HepG2 (cell line): ENCODE measurements around the gene USP9Y. TPM values are rescaled to one million over a fixed set of nuclear protein-coding genes. Genes with fewer than 3 reads are reported as not detected.

ENCODE experiments used
- ATAC-seq: fragments of 200-7000 bp; cut with Tn5 transposase; 3 replicates; pipeline ENCODE4 v1.9.1; 2020; ENCODE audit warnings: mild to moderate bottlenecking, moderate library complexity
- BruUV-seq: library from RNA; stranded (reverse); fragments of 400-500 nt; replicated peaks from 2 replicates; lab custom pipeline; 2021; lab: Mats Ljungman, UMichigan
- CTCF ChIA-PET: fragments of 300-600 bp; formaldehyde crosslinking; extraction: SDS; loops from one replicate; lab custom pipeline; 2021; ENCODE audit warnings: low total read pairs, inconsistent platforms, low intra/inter-chr PET ratio; lab: Yijun Ruan, JAX
- POLR2A ChIA-PET: fragments of 350-600 bp; sonication (Branson Sonifier 250); formaldehyde crosslinking; loops from one replicate; lab custom pipeline; 2020; ENCODE audit warnings: antibody characterized with exemption, inconsistent platforms; lab: Yijun Ruan, JAX
- DNase-seq: peaks from one replicate; pipeline ENCODE4 v3.0.0-alpha.2; 2015; ENCODE audit warnings: low spot score
- FAIRE-seq: peaks from 3 replicates; lab custom pipeline; 2011; peaks lifted over from hg19 to GRCh38; lab: Jason Lieb, UNC
- H2AFZ ChIP-seq: one replicate; pipeline ENCODE4 v1.6.1; 2011; ENCODE audit warnings: low read length, inconsistent platforms
- H3K27ac ChIP-seq: fragments of 300-600 bp; 3 replicates; pipeline ENCODE4 v1.8.0; 2011; ENCODE audit warnings: mixed run types, mild to moderate bottlenecking, mixed read lengths, low read length, inconsistent platforms; ENCODE audit not compliant: insufficient read depth; ENCODE audit errors: extremely low read length
- H3K27me3 ChIP-seq, 2 experiments: fragments of 200-600 bp in 1 of 2; 2 replicates in 1 of 2; 3 replicates in 1 of 2; pipeline versions ENCODE4 v1.6.0 to v1.8.0; 2011; ENCODE audit warnings: low read length in 2 of 2, mild to moderate bottlenecking in 2 of 2, moderate library complexity in 2 of 2, inconsistent platforms in 1 of 2; ENCODE audit not compliant: insufficient read depth in 2 of 2, control insufficient read depth in 1 of 2
- H3K36me3 ChIP-seq, 2 experiments: fragments of 200-600 bp in 1 of 2; replicated peaks in 1 of 2; 2 replicates in 1 of 2; 3 replicates in 1 of 2; pipeline versions ENCODE4 v1.5.1 to v1.8.0; 2011; ENCODE audit warnings: low read length in 2 of 2, inconsistent platforms in 1 of 2; ENCODE audit not compliant: insufficient read depth in 2 of 2, control insufficient read depth in 1 of 2
- H3K4me1 ChIP-seq: 2 replicates; pipeline ENCODE4 v1.5.1; 2012; ENCODE audit warnings: low read length, inconsistent platforms; ENCODE audit not compliant: insufficient read depth
- H3K4me2 ChIP-seq: 2 replicates; pipeline ENCODE4 v1.6.0; 2011; ENCODE audit warnings: low read depth, low read length, inconsistent platforms
- H3K4me3 ChIP-seq, 3 experiments: fragments of 200-600 bp in 1 of 3; sonication (generic), shearing (Covaris generic) in 1 of 3; replicated peaks in 1 of 3; 2 replicates each; pipeline ENCODE4 v1.5.1; 2011 to 2016; ENCODE audit warnings: low read length in 3 of 3, inconsistent platforms in 2 of 3, low read depth in 2 of 3, mild to moderate bottlenecking in 2 of 3, control low read depth in 1 of 3, mixed read lengths in 1 of 3; ENCODE audit not compliant: insufficient read depth in 1 of 3
- H3K79me2 ChIP-seq: one replicate; pipeline ENCODE4 v1.6.1; 2011; ENCODE audit warnings: low read length, inconsistent platforms; ENCODE audit not compliant: insufficient read depth
- H3K9ac ChIP-seq: 2 replicates; pipeline ENCODE4 v1.6.0; 2011; ENCODE audit warnings: mild to moderate bottlenecking, low read depth, low read length, inconsistent platforms; ENCODE audit not compliant: insufficient read depth
- H3K9me3 ChIP-seq: 2 replicates; pipeline ENCODE4 v1.5.1; 2012; ENCODE audit warnings: mild to moderate bottlenecking, low read length
- H4K20me1 ChIP-seq: 2 replicates; pipeline ENCODE4 v1.6.0; 2011; ENCODE audit warnings: inconsistent platforms, mild to moderate bottlenecking, low read length, moderate library complexity; ENCODE audit not compliant: insufficient read depth
- ARHGAP35 ChIP-seq: sonication (generic); formaldehyde crosslinking; IDR thresholded peaks from 2 replicates; pipeline ENCODE4 v1.9.0; 2022; ENCODE audit warnings: mild to moderate bottlenecking, inconsistent platforms, moderate library complexity, missing genetic modification reagents, borderline replicate concordance
- ATF7-NPFF ChIP-seq: sonication (generic); formaldehyde crosslinking; IDR thresholded peaks from 2 replicates; pipeline ENCODE4 v1.8.1; 2023; ENCODE audit warnings: mild to moderate bottlenecking, low read depth, missing genetic modification reagents, moderate library complexity
- BCL6 ChIP-seq: IDR thresholded peaks from 2 replicates; pipeline ENCODE4 v1.6.1; 2016; ENCODE audit warnings: missing genetic modification reagents, missing compliant biosample characterization
- ELF1 ChIP-seq: sonication (generic); formaldehyde crosslinking; IDR thresholded peaks from 2 replicates; pipeline ENCODE4 v1.4.0; 2020; ENCODE audit warnings: missing genetic modification reagents
- ELF3 ChIP-seq: IDR thresholded peaks from 2 replicates; pipeline ENCODE4 v1.6.1; 2016; ENCODE audit warnings: missing genetic modification reagents, missing compliant biosample characterization
- FIP1L1 ChIP-seq: fragments of 200-400 bp; formaldehyde crosslinking; IDR thresholded peaks from 2 replicates; pipeline ENCODE4 v1.6.1; 2018; ENCODE audit warnings: low read depth, mild to moderate bottlenecking, low read length, moderate library complexity, borderline replicate concordance; ENCODE audit not compliant: insufficient read depth
- HMG20B ChIP-seq: conservative IDR thresholded peaks from 2 replicates; pipeline ENCODE4 v1.6.1; 2016; ENCODE audit warnings: missing genetic modification reagents, missing compliant biosample characterization
- HNF4A ChIP-seq: sonication (generic); formaldehyde crosslinking; IDR thresholded peaks from 2 replicates; pipeline ENCODE4 v1.4.0; 2020; ENCODE audit warnings: missing genetic modification reagents
- JUND ChIP-seq: sonication (generic); formaldehyde crosslinking; IDR thresholded peaks from 2 replicates; pipeline ENCODE4 v1.8.0; 2022; ENCODE audit warnings: mild to moderate bottlenecking, missing genetic modification reagents
- MBD4 ChIP-seq: IDR thresholded peaks from 2 replicates; pipeline ENCODE4 v1.6.1; 2012; ENCODE audit warnings: low read length, inconsistent platforms, borderline replicate concordance
- NFIB ChIP-seq: sonication (generic); formaldehyde crosslinking; IDR thresholded peaks from 2 replicates; pipeline ENCODE4 v1.9.0; 2021; ENCODE audit warnings: missing genetic modification reagents, mild to moderate bottlenecking, borderline replicate concordance
- SRSF1 ChIP-seq: fragments of 200-400 bp; formaldehyde crosslinking; optimal IDR thresholded peaks from 2 replicates; pipeline ENCODE3; 2017; ENCODE audit warnings: mild to moderate bottlenecking, low read depth, low read length, moderate library complexity
- ZKSCAN1 ChIP-seq: fragments of 150-350 bp; IDR thresholded peaks from 2 replicates; pipeline ENCODE4 v1.6.1; 2014; ENCODE audit warnings: low read length
- ZNF569 ChIP-seq: sonication (generic); formaldehyde crosslinking; IDR thresholded peaks from 2 replicates; pipeline ENCODE4 v1.5.0; 2020; ENCODE audit warnings: mild to moderate bottlenecking, missing genetic modification reagents, moderate library complexity, borderline replicate concordance
- ZNF737 ChIP-seq: sonication (generic); formaldehyde crosslinking; IDR thresholded peaks from 2 replicates; pipeline ENCODE4 v1.5.0; 2020; ENCODE audit warnings: missing genetic modification reagents, mild to moderate bottlenecking, borderline replicate concordance
- ZNF775 ChIP-seq: sonication (generic); formaldehyde crosslinking; IDR thresholded peaks from 2 replicates; pipeline ENCODE4 v1.4.0; 2020; ENCODE audit warnings: missing genetic modification reagents, mild to moderate bottlenecking, moderate library complexity, borderline replicate concordance
- ZNF782 ChIP-seq: sonication (generic); formaldehyde crosslinking; IDR thresholded peaks from 2 replicates; pipeline ENCODE4 v1.4.0; 2020; ENCODE audit warnings: missing genetic modification reagents, mild to moderate bottlenecking, borderline replicate concordance
- WGBS: methylation state at CpG from one replicate; pipeline ENCODE4 v1.1.6; 2017; ENCODE audit warnings: low lambda C conversion rate; 5-methylcytosine and 5-hydroxymethylcytosine counted together
- in situ Hi-C: cut with HindIII; loops from 2 replicates; pipeline ENCODE4 v1.10.0; 2017; ENCODE audit warnings: low pct_unique_long_range_greater_than_20kb; ENCODE audit not compliant: extremely low pct_ligation_motif_present
- intact Hi-C: fragments of 100-400 bp; cut with micrococcal nuclease; formaldehyde crosslinking; loops from one replicate; pipeline ENCODE4 v1.10.0; 2022; ENCODE audit not compliant: unreplicated experiment
- polyA plus RNA-seq, 8 experiments: library from polyadenylated mRNA; depleted of rRNA in 3 of 8; stranded (reverse) in 7 of 8; unstranded in 1 of 8; fragments of >200 nt; fragmentation: Illumina TruSeq in 4 of 8; extraction: Trizol in 4 of 8; gene quantifications; 2 replicates each; pipeline versions ENCODE4 v1.2.1 to v1.2.3, GENCODE V29; 2011 to 2016; ENCODE audit warnings: low read depth in 4 of 8, missing spikeins in 1 of 8, mixed read lengths in 1 of 8; ENCODE audit not compliant: insufficient read depth in 1 of 8
- total RNA-seq, 5 experiments: library from RNA; depleted of rRNA; stranded (reverse); fragments of >200 nt; fragmentation: Illumina TruSeq; extraction: Trizol; gene quantifications; 2 replicates each; pipeline ENCODE4 v1.2.3, GENCODE V29; 2016; ENCODE audit warnings: low read depth in 1 of 5
- TF ChIP-seq, protein P1 (sequence below): IDR thresholded peaks from 2 replicates; pipeline ENCODE4 v1.4.0; 2020; ENCODE audit warnings: mild to moderate bottlenecking, missing genetic modification reagents
- TF ChIP-seq, protein P2 (sequence below): sonication (generic); formaldehyde crosslinking; IDR thresholded peaks from 2 replicates; pipeline ENCODE4 v1.4.0; 2020; ENCODE audit warnings: missing genetic modification reagents

USP9Y gene
- total and polyA plus RNA-seq, 2 of the 13 experiments (the other 11 are each of a cell fraction or from before 2014, with no cell fraction given) = 14.6 to 41.9 TPM

DNA sequence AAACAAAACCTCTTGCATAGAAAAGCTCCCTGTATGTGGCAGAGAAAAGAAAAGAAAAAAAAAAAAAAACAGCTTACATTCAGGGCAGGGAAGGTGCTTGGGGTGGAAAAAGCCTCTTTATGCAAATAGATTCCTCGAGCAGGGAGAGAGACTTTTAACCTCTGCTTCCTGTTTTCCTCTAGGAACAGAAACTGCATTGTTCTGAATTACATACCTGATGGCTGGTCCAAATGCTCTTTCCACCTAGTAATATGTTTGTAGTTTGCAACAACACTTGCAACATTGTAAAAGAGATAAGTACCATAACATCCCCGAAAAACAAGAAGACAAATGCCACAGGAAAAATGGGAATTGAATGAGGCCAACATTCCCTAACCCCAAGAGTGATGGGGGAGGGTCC is 944 bp upstream of the USP9Y start:
- Histone ChIP-seq H3K27ac (peak overlapping the region; percentile 81), H3K4me1 (peaks cover 69% of the 10 kb centered on the region), H2AFZ (no peak overlapping the region), H3K9ac (peak overlapping the region; percentile 46; the same call in 1 of the 2 replicates), H3K9me3 (no peaks in the 10 kb centered on the region), H3K4me2 (peak overlapping the region; percentile 63), H3K27me3 (no peaks in the 10 kb centered on the region), H4K20me1 (no peaks in the 10 kb centered on the region), H3K79me2 (peaks cover 2% of the 10 kb centered on the region), H3K36me3 (peaks cover 0 to 1% of the 10 kb centered on the region in 2 experiments; a peak in 1 of 5 replicates), H3K4me3 (peak overlapping the region in 1 of 3 experiments; percentile 3; a peak in 1 of 6 replicates)
- intact Hi-C loops (loop anchor here (5.0 kb wide), 1 partner anchor 38 kb away; no protein-coding TSS in a partner anchor), in situ Hi-C loops (no loop called here)
- 0% methylated on average over 2 of the region's 2 CpGs for WGBS
- ATAC-seq = peak; percentile 91
- CTCF ChIA-PET = no interaction called here
- peak; percentile 84 for DNase-seq
- peak; percentile 36 for FAIRE-seq
- POLR2A ChIA-PET = interaction anchor here (1.1 kb wide), 1 partner anchor 38 kb away, joined by 3 read pairs; no protein-coding TSS in a partner anchor
- no TSS peak for BruUV-seq
- TF ChIP-seq ZNF569 (no peak), ARHGAP35 (CRISPR knock-in tag) (no peak), ELF3 (CRISPR knock-in tag) (no peak), ELF1 (CRISPR knock-in tag) (0 out of 2 replicates have a peak, but pooled peaks have one; percentile 13), ZNF782 (CRISPR knock-in tag) (no peak), BCL6 (CRISPR knock-in tag) (peak; percentile 92), MBD4 (no peak), HMG20B (CRISPR knock-in tag) (no peak), NFIB (CRISPR knock-in tag) (no peak), ZKSCAN1 (no peak), ATF7-NPFF (CRISPR knock-in tag) (no peak), HNF4A (CRISPR knock-in tag) (no peak), ZNF775 (no peak), FIP1L1 (no peak), SRSF1 (no peak), JUND (CRISPR knock-in tag) (no peak), ZNF737 (no peak)
- TF ChIP-seq, protein P1, sequence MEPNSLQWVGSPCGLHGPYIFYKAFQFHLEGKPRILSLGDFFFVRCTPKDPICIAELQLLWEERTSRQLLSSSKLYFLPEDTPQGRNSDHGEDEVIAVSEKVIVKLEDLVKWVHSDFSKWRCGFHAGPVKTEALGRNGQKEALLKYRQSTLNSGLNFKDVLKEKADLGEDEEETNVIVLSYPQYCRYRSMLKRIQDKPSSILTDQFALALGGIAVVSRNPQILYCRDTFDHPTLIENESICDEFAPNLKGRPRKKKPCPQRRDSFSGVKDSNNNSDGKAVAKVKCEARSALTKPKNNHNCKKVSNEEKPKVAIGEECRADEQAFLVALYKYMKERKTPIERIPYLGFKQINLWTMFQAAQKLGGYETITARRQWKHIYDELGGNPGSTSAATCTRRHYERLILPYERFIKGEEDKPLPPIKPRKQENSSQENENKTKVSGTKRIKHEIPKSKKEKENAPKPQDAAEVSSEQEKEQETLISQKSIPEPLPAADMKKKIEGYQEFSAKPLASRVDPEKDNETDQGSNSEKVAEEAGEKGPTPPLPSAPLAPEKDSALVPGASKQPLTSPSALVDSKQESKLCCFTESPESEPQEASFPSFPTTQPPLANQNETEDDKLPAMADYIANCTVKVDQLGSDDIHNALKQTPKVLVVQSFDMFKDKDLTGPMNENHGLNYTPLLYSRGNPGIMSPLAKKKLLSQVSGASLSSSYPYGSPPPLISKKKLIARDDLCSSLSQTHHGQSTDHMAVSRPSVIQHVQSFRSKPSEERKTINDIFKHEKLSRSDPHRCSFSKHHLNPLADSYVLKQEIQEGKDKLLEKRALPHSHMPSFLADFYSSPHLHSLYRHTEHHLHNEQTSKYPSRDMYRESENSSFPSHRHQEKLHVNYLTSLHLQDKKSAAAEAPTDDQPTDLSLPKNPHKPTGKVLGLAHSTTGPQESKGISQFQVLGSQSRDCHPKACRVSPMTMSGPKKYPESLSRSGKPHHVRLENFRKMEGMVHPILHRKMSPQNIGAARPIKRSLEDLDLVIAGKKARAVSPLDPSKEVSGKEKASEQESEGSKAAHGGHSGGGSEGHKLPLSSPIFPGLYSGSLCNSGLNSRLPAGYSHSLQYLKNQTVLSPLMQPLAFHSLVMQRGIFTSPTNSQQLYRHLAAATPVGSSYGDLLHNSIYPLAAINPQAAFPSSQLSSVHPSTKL (CRISPR knock-in tag) = peak; percentile 50
- TF ChIP-seq, protein P2, sequence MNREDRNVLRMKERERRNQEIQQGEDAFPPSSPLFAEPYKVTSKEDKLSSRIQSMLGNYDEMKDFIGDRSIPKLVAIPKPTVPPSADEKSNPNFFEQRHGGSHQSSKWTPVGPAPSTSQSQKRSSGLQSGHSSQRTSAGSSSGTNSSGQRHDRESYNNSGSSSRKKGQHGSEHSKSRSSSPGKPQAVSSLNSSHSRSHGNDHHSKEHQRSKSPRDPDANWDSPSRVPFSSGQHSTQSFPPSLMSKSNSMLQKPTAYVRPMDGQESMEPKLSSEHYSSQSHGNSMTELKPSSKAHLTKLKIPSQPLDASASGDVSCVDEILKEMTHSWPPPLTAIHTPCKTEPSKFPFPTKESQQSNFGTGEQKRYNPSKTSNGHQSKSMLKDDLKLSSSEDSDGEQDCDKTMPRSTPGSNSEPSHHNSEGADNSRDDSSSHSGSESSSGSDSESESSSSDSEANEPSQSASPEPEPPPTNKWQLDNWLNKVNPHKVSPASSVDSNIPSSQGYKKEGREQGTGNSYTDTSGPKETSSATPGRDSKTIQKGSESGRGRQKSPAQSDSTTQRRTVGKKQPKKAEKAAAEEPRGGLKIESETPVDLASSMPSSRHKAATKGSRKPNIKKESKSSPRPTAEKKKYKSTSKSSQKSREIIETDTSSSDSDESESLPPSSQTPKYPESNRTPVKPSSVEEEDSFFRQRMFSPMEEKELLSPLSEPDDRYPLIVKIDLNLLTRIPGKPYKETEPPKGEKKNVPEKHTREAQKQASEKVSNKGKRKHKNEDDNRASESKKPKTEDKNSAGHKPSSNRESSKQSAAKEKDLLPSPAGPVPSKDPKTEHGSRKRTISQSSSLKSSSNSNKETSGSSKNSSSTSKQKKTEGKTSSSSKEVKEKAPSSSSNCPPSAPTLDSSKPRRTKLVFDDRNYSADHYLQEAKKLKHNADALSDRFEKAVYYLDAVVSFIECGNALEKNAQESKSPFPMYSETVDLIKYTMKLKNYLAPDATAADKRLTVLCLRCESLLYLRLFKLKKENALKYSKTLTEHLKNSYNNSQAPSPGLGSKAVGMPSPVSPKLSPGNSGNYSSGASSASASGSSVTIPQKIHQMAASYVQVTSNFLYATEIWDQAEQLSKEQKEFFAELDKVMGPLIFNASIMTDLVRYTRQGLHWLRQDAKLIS (CRISPR knock-in tag) = no peak
